ENCODE measurements around the gene KBTBD2.
A peak's percentile ranks its signal among the peaks of the same experiment; 100 is the strongest.
"Not testable (repeated sequence)": the region's sequence is repeated elsewhere in the genome, so short reads cannot be mapped to it uniquely, and the experiment has no call there.

The KBTBD2 gene

DNA sequence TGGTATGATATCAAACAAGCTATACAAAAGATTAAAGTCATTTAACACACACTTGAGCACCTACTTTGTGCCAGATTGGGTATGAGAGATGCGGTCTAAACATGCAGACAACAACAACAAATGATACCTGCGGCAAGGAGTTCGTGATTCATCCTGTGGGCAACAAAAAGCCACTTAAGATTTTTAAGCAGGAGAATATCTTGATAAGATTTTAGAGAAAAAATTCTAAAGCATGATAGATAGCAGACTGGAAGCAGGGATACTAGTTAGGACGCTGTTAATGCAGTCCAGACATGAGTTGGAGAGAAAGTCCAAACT is 1.6 kb upstream of the KBTBD2 start:
- Histone ChIP-seq H3K9ac (ENCODE audit: low read depth, low read length) (peak overlapping the region; percentile 83; the same call in 1 of the 2 replicates), H3K4me3 (ENCODE audit: low read length) (peak overlapping the region; percentile 94), H3K27me3 (ENCODE audit: insufficient read depth, low read length) (peaks cover 16% of the 10 kb centered on the region; the same call in 1 of the 2 replicates), H3K9me3 (ENCODE audit: insufficient read depth, low read depth, low read length) (no peaks in the 10 kb centered on the region), H3K36me3 (ENCODE audit: insufficient read depth, low read length) (no peaks in the 10 kb centered on the region), H3K27ac (ENCODE audit: low read depth, low read length) (peak overlapping the region; percentile 98; the same call in 1 of the 2 replicates), H3K4me1 (ENCODE audit: insufficient read depth, low read length) (peaks cover 20% of the 10 kb centered on the region; the same call in 1 of the 2 replicates)
- WGBS = 91% methylated on average over 4 of the region's 4 CpGs

DNA sequence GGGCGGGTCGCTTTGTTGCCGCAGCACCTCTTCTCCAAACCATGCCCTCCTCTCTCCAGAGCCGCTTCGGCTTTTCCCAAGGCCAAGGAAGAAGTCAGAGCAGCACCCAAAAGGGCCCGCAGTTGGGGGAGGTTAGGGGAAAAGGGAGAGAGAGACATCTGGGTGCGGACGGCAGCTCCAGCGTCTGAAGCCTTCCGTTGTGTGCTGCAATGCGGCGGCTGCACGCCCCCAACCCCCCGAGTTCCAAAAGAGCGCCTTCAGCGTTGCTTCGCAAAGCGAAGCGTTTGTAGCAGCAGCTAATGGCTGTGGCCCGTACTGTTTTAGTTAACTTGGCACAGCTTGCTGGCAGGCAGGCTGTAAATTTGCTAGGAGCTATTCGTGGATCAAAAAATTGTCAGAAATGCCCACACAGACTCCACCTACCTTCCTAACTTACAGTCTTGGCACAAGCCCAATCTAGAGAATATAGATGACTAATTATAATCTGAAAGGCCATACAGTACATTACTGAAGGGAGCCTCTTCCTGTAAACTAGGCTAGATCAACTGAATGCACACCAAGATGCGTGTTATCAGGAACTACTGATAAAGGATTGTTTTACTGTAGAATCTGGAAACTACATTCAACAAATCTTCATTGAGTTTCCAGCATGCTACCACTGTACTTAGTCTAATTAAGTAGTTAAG is 1.1 kb upstream of the KBTBD2 start:
- Histone ChIP-seq H3K27ac (ENCODE audit: low read depth, low read length) (peak overlapping the region; percentile 98), H3K9me3 (ENCODE audit: insufficient read depth, low read depth, low read length) (no peaks in the 10 kb centered on the region), H3K4me1 (ENCODE audit: insufficient read depth, low read length) (peaks cover 20% of the 10 kb centered on the region; the same call in 1 of the 2 replicates), H3K4me3 (ENCODE audit: low read length) (peak overlapping the region; percentile 94), H3K36me3 (ENCODE audit: insufficient read depth, low read length) (no peaks in the 10 kb centered on the region), H3K9ac (ENCODE audit: low read depth, low read length) (peak overlapping the region; percentile 83), H3K27me3 (ENCODE audit: insufficient read depth, low read length) (peaks cover 16% of the 10 kb centered on the region; the same call in 1 of the 2 replicates)
- 9% methylated on average over 20 of the region's 22 CpGs for WGBS

DNA sequence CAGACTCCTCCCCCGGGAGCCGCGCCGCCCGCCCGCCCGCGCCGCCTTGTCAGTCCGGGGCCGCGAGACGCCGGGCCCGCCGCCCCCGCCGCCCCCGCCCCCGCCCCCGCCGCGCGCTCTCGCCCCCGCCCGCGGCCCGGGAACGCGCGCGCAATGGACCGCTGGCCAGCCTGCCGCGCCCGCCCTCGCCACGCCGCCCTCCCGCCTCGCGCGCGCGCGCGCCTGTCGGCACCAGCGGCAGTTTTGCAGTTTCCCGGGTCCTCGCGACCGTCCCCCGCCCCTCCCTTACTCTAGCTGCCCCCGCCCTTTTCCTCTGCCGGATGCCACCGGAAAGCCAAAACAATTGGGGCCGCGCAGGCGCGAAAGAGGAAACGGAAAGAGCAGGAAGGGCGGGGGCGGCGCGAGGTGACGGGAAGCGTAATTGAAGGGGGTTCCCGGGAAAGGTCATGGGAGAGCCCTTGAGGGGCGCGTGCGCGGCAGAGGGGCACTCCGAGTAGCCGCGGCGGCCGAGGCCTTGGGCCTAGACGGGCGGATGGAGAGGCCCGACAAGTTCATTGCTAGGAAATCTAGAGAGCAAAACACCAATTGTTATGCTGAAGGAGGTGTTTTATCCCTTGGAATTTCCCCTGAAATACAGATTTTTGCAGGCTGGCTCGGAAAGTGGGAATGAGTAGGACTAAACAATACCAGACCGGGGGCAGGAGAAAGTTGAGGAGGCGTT is 400 bp upstream of the KBTBD2 start:
- H3K27me3 ChIP-seq (ENCODE audit: insufficient read depth, low read length) = peaks cover 16% of the 10 kb centered on the region; the same call in 1 of the 2 replicates
- no peaks in the 10 kb centered on the region for H3K9me3 ChIP-seq (ENCODE audit: insufficient read depth, low read depth, low read length)
- H3K27ac ChIP-seq (ENCODE audit: low read depth, low read length) = peak overlapping the region; percentile 98
- no peaks in the 10 kb centered on the region for H3K36me3 ChIP-seq (ENCODE audit: insufficient read depth, low read length)
- H3K4me3 ChIP-seq (ENCODE audit: low read length) = peak overlapping the region; percentile 94
- H3K4me1 ChIP-seq (ENCODE audit: insufficient read depth, low read length) = peaks cover 20% of the 10 kb centered on the region; the same call in 1 of the 2 replicates
- H3K9ac ChIP-seq (ENCODE audit: low read depth, low read length) = peak overlapping the region; percentile 85
- WGBS = under 1% methylated on average over 85 of the region's 85 CpGs

DNA sequence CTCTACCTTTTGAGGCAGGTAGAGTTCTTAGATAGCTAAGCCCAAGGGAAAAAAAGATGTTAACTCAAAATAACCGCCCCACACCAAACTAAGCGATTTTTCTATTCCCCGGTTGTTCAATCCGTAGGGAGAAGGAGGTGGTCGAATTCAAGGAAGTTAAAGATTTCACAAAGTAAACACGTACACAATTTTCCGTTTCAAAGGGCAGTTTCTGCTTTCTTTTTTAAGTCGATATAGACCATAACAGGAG is 842 bp downstream of the KBTBD2 start:
- H3K9me3 ChIP-seq (ENCODE audit: insufficient read depth, low read depth, low read length) = no peaks in the 10 kb centered on the region
- H3K4me1 ChIP-seq (ENCODE audit: insufficient read depth, low read length) = peaks cover 20% of the 10 kb centered on the region; the same call in 1 of the 2 replicates
- WGBS = 0% methylated on average over 6 of the region's 8 CpGs
- peak overlapping the region; percentile 94 for H3K4me3 ChIP-seq (ENCODE audit: low read length)
- peak overlapping the region; percentile 98; the same call in 1 of the 2 replicates for H3K27ac ChIP-seq (ENCODE audit: low read depth, low read length)
- no peaks in the 10 kb centered on the region for H3K36me3 ChIP-seq (ENCODE audit: insufficient read depth, low read length)
- peak overlapping the region; percentile 85 for H3K9ac ChIP-seq (ENCODE audit: low read depth, low read length)
- peaks cover 11% of the 10 kb centered on the region; the same call in 1 of the 2 replicates for H3K27me3 ChIP-seq (ENCODE audit: insufficient read depth, low read length)

DNA sequence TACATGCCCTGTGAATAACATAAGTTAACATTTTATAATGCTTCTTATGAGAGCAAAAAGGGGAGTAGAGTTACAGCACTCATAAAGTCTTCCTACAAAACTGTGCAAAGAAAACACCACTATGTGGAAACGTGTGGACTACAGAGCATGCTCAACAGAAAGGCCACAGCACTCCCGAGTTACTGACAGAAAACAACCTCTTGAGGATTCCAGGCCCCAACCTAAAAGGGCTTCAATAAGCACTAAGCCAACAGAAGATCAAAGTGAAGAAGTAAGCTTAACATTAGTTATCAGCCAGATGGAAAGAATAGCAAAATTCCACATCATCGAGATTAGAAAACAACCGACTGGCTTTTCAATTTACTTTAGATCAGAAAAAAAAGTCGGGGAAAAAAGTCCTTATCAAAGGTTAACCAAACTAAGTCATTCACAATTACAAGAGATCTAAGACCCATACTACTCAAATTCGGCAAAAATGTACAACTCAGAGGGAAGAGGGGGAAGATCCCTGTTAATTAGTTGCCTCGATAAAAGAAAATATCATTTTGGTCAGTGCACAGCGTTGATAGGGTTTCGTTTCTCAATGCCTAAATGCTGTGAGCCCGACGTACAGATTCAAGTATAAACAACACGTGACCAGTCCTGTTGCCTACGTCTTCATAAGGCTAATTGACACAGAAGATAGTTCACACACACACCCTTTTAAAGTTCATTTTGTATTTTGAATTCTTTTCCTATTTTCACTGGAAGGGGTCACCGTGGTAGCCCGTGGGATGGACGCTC is 1.4 kb downstream of the KBTBD2 start:
- WGBS = 9% methylated on average over 13 of the region's 16 CpGs
- Histone ChIP-seq H3K4me1 (ENCODE audit: insufficient read depth, low read length) (peaks cover 20% of the 10 kb centered on the region; the same call in 1 of the 2 replicates), H3K4me3 (ENCODE audit: low read length) (peak overlapping the region; percentile 94), H3K9me3 (ENCODE audit: insufficient read depth, low read depth, low read length) (no peaks in the 10 kb centered on the region), H3K27ac (ENCODE audit: low read depth, low read length) (peak overlapping the region; percentile 98; the same call in 1 of the 2 replicates), H3K27me3 (ENCODE audit: insufficient read depth, low read length) (peaks cover 11% of the 10 kb centered on the region; the same call in 1 of the 2 replicates), H3K36me3 (ENCODE audit: insufficient read depth, low read length) (no peaks in the 10 kb centered on the region), H3K9ac (ENCODE audit: low read depth, low read length) (peak overlapping the region; percentile 85)

DNA sequence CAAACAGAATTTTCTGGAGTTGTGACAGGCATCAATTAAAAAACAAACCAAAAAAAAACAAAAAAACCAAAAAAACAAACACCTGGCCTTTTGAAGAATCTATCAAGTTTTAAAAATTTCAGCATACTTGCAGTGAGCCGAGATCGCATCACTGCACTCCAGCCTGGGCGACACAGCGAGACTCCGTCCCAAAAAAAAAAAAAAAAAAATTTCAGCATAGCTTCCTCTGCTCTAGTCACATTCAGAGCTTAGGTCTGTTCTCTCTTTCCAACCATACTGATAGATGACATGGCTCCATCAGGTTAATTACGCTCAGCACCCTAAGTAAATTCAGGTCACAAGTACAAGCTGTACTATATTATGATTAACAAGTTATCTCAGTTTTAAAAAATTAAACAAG is 3.1 kb downstream of the KBTBD2 start:
- no peaks in the 10 kb centered on the region for H3K9me3 ChIP-seq (ENCODE audit: insufficient read depth, low read depth, low read length)
- no peak overlapping the region for H3K9ac ChIP-seq (ENCODE audit: low read depth, low read length)
- H3K27ac ChIP-seq (ENCODE audit: low read depth, low read length) = no peak overlapping the region
- WGBS = 96% methylated on average over 6 of the region's 6 CpGs
- peaks cover under 1% of the 10 kb centered on the region; the same call in 1 of the 2 replicates for H3K27me3 ChIP-seq (ENCODE audit: insufficient read depth, low read length)
- H3K4me1 ChIP-seq (ENCODE audit: insufficient read depth, low read length) = peaks cover 20% of the 10 kb centered on the region; the same call in 1 of the 2 replicates
- no peaks in the 10 kb centered on the region for H3K36me3 ChIP-seq (ENCODE audit: insufficient read depth, low read length)
- H3K4me3 ChIP-seq (ENCODE audit: low read length) = no peak overlapping the region

DNA sequence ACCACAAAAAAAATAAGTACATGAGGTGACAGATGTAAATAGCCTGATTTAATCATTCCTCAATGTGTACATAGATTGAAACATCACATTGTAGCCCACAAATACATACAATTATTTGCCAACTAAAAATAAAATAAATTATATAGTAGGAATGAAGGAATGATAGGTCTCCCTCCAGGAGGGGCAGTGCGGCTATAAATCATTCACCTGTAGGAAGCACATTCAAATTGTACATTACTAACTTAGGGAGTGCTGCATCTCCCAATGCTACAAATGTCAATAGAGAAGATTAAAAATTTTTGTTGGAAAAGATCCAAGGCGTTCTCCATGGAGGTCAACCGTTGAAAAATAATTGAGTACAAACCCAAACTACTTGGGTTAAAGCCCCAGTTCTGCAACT is 4.2 kb downstream of the KBTBD2 start:
- Histone ChIP-seq H3K27ac (ENCODE audit: low read depth, low read length) (no peak overlapping the region), H3K9me3 (ENCODE audit: insufficient read depth, low read depth, low read length) (no peaks in the 10 kb centered on the region), H3K4me3 (ENCODE audit: low read length) (no peak overlapping the region), H3K27me3 (ENCODE audit: insufficient read depth, low read length) (no peaks in the 10 kb centered on the region), H3K4me1 (ENCODE audit: insufficient read depth, low read length) (peaks cover 12% of the 10 kb centered on the region; the same call in 1 of the 2 replicates), H3K36me3 (ENCODE audit: insufficient read depth, low read length) (no peaks in the 10 kb centered on the region), H3K9ac (ENCODE audit: low read depth, low read length) (no peak overlapping the region)
- 90% methylated on average over 2 of the region's 3 CpGs for WGBS

DNA sequence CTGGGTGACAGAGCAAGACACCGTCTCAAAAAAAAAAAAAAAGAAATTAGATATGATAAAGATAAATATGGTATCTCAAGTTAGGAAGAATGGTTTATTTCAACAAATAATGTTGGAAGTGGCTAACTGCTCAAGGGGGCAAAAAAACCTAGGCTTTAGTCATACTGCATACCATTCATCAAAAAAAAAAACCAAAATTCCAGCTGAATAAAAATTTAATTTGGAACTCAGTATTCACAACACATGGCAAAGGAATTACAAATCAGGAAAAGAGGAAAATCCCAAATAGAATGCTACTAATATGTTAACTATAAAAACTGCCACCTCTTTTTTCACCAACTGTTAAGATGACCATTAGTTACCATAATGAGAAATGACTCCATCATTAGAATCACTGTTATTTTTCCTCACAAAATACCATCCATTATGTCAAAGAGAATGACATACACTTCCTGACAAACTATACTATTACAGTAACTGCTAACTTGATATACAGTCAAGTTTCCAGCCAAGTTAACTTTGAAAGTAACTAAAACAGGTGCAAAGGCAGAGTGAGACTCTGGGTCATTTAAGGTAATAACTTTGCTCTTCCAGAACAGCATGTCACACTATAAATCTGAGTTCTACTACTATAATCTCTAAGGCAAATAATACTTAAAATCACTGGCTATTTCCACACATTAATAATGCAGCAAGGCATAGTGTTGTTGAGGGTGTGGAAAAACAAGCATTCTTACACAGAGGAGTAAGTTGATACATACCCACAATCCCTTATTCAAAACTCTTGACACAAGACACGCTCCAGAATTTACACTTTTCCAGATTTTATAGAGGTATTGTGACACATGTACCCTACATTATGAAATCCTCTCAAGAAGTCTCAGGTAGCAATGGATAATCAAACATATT is 10.2 kb downstream of the KBTBD2 start:
- WGBS = 100% methylated on average over 1 of the region's 2 CpGs
- H3K36me3 ChIP-seq (ENCODE audit: insufficient read depth, low read length) = peaks cover 14% of the 10 kb centered on the region
- 0 out of 2 replicates have a peak, but pooled peaks cover 2% of the 10 kb centered on the region for H3K4me1 ChIP-seq (ENCODE audit: insufficient read depth, low read length)
- no peaks in the 10 kb centered on the region for H3K9me3 ChIP-seq (ENCODE audit: insufficient read depth, low read depth, low read length)
- no peak overlapping the region for H3K4me3 ChIP-seq (ENCODE audit: low read length)
- H3K9ac ChIP-seq (ENCODE audit: low read depth, low read length) = no peak overlapping the region
- H3K27me3 ChIP-seq (ENCODE audit: insufficient read depth, low read length) = no peaks in the 10 kb centered on the region
- H3K27ac ChIP-seq (ENCODE audit: low read depth, low read length) = no peak overlapping the region

DNA sequence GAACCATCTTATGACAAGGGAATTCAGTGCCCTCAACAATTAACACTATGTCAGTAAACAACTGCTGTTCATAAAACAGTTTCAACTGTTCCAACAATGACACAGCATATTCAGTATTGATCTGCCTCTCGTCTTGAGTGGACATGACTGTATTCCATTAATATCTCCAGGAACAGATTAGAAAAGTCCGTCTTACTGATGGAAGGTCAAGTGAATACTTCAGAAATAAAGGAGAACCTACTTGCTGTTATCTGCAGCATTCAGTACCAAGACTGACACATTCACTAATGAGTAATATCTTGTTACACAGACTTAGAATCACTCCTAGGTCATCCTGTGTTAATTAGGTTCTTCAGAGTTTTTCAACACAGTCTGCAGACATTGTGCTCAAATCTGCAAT is 12.1 kb downstream of the KBTBD2 start:
- Histone ChIP-seq H3K27ac (ENCODE audit: low read depth, low read length) (no peak overlapping the region; the same call in 1 of the 2 replicates), H3K27me3 (ENCODE audit: insufficient read depth, low read length) (no peaks in the 10 kb centered on the region), H3K9ac (ENCODE audit: low read depth, low read length) (no peak overlapping the region), H3K4me1 (ENCODE audit: insufficient read depth, low read length) (0 out of 2 replicates have a peak, but pooled peaks cover 3% of the 10 kb centered on the region), H3K4me3 (ENCODE audit: low read length) (no peak overlapping the region), H3K36me3 (ENCODE audit: insufficient read depth, low read length) (peaks cover 28% of the 10 kb centered on the region), H3K9me3 (ENCODE audit: insufficient read depth, low read depth, low read length) (no peaks in the 10 kb centered on the region)
- WGBS = 96% methylated on average over 2 of the region's 2 CpGs

DNA sequence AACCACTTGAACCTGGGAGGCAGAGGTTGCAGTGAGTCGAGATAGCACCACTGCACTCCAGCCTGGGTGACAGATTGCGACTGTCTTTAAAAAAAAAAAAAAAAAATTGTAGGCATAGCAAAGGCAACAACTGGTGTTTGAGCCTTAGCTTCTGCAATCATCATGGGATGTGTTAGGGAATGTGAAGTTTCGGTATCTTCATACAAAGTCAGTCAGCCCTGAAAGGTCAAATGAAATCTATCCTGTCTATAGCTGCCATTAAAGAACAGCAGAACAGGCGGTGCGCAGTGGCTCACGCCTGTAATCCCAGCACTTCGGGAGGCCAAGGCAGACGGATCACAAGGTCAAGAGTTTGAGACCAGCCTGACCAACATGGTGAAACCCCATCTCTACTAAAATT is 13.5 kb downstream of the KBTBD2 start:
- not testable (repeated sequence) for H3K27ac ChIP-seq (ENCODE audit: low read depth, low read length); H3K4me1 ChIP-seq (ENCODE audit: insufficient read depth, low read length); H3K9ac ChIP-seq (ENCODE audit: low read depth, low read length); H3K9me3 ChIP-seq (ENCODE audit: insufficient read depth, low read depth, low read length); H3K27me3 ChIP-seq (ENCODE audit: insufficient read depth, low read length); H3K4me3 ChIP-seq (ENCODE audit: low read length)
- 91% methylated on average over 8 of the region's 8 CpGs for WGBS
- peaks cover 41% of the 10 kb centered on the region for H3K36me3 ChIP-seq (ENCODE audit: insufficient read depth, low read length)
